Measurements from ENCODE around the gene CUL9. TPM values are rescaled to one million over a fixed set of nuclear protein-coding genes. Genes with fewer than 3 reads are reported as not detected.

Gene CUL9
- polyA plus RNA-seq, 12 donors = 6.9 to 40.8 (median 14.7) TPM; not detected in 1

GRCh38 chr6:43226192-43226851 lies 44.3 kb downstream of the CUL9 start:
- DNase-seq = no peak

- peak; percentile 70 for DNase-seq
These were observed 47.2 kb downstream of the CUL9 start, which contains the start of gene DNPH1 for GRCh38 chr6:43228951-43229802. Gene DNPH1 (minus strand): TSS chr6:43229481. CDS start chr6:43229456, 25 bp downstream.

- DNase-seq = no peak
These were observed 48.0 kb downstream of the CUL9 start for GRCh38 chr6:43229803-43230620.

GRCh38 chr6:43231053-43231452 lies 49.1 kb downstream of the CUL9 start:
- DNase-seq = no peak

GRCh38 chr6:43231735-43232450 lies 49.9 kb downstream of the CUL9 start:
- no peak for DNase-seq

- no peak for DNase-seq
These were observed 53.8 kb downstream of the CUL9 start for GRCh38 chr6:43235841-43236240.

- no peak for DNase-seq
These were observed 57.1 kb downstream of the CUL9 start for GRCh38 chr6:43239054-43239453.

GRCh38 chr6:43240950-43241349 lies 59.0 kb downstream of the CUL9 start:
- DNase-seq = no peak

GRCh38 chr6:43241446-43241845 lies 59.5 kb downstream of the CUL9 start:
- DNase-seq = no peak

- DNase-seq = no peak
These were observed 61.1 kb downstream of the CUL9 start, which contains the start of gene TTBK1 for GRCh38 chr6:43242908-43243663. Gene TTBK1 (plus strand): TSS chr6:43243481. CDS start chr6:43246661, 3,180 bp downstream.

GRCh38 chr6:43243664-43244321 lies 61.8 kb downstream of the CUL9 start:
- no peak for DNase-seq

- DNase-seq = no peak
These were observed 64.5 kb downstream of the CUL9 start for GRCh38 chr6:43246301-43247113.

GRCh38 chr6:43247114-43247999 lies 65.4 kb downstream of the CUL9 start:
- DNase-seq = peak; percentile 44

- no peak for DNase-seq
These were observed 66.1 kb downstream of the CUL9 start for GRCh38 chr6:43248101-43248500.

- DNase-seq = no peak
These were observed 66.8 kb downstream of the CUL9 start for GRCh38 chr6:43248791-43249190.

GRCh38 chr6:43250992-43251373 lies 69.0 kb downstream of the CUL9 start:
- DNase-seq = no peak

- DNase-seq = no peak
These were observed 71.4 kb downstream of the CUL9 start for GRCh38 chr6:43253401-43253800.

Measured in muscle of arm (tissue), 12 donors.